GM20000 (cell line): ENCODE measurements around the gene HEPHL1.

Experiments
- DNase-seq: peaks from one replicate; pipeline ENCODE4 v3.0.0; 2012; ENCODE audit warnings: low spot score
- TF ChIP-seq, protein P1 (sequence below): IDR thresholded peaks from 2 replicates; pipeline ENCODE4 v1.5.1; 2012; ENCODE audit warnings: mild to moderate bottlenecking, control low read depth; ENCODE audit errors: extremely low read depth, missing control alignments

HEPHL1 gene

DNA sequence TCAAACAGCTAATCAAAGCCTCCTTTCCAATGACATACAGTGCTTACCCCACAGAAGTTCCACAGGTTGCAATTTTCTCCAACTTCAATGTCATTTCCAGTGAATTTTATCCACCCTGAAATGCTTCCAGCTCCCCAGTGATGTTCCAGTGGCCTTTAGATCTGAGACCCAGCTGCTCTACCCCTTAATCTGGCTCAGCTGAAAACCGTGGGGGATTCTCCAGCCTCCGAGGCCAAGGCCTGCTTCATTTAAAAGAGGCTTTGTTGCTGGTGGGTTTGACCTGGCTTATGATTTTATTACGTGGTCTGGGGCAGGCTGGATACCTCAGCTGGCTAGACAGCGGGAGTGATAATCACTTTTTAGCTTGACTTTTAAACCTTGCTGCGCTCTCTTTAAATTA, 10.9 kb downstream of the HEPHL1 start:
- DNase-seq = no peak

DNA sequence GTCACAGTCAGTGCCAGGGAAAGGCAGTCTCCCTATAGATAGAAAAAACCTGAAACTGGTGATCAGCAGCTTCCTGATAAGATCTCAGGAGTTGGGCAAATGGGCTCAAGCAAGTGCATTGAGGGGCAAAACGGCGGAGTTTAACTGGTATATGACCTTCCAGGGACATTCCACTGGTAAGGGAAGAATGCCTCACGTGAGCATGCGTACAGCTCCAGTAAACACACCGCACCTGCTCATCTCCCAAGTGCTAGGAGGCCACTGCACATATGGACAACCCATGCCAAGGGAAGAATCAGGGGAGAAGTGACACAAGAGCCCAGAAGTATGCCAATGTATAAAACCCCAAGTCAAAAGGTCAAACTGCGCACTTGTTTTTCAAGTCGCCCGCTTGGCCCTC, 11.6 kb downstream of the HEPHL1 start:
- TF ChIP-seq, protein P1, sequence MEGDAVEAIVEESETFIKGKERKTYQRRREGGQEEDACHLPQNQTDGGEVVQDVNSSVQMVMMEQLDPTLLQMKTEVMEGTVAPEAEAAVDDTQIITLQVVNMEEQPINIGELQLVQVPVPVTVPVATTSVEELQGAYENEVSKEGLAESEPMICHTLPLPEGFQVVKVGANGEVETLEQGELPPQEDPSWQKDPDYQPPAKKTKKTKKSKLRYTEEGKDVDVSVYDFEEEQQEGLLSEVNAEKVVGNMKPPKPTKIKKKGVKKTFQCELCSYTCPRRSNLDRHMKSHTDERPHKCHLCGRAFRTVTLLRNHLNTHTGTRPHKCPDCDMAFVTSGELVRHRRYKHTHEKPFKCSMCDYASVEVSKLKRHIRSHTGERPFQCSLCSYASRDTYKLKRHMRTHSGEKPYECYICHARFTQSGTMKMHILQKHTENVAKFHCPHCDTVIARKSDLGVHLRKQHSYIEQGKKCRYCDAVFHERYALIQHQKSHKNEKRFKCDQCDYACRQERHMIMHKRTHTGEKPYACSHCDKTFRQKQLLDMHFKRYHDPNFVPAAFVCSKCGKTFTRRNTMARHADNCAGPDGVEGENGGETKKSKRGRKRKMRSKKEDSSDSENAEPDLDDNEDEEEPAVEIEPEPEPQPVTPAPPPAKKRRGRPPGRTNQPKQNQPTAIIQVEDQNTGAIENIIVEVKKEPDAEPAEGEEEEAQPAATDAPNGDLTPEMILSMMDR = no peak
- no peak for DNase-seq

More for the DNA sequence above, 10.9 kb downstream of the HEPHL1 start:
- TF ChIP-seq, protein P1 = no peak

DNA sequence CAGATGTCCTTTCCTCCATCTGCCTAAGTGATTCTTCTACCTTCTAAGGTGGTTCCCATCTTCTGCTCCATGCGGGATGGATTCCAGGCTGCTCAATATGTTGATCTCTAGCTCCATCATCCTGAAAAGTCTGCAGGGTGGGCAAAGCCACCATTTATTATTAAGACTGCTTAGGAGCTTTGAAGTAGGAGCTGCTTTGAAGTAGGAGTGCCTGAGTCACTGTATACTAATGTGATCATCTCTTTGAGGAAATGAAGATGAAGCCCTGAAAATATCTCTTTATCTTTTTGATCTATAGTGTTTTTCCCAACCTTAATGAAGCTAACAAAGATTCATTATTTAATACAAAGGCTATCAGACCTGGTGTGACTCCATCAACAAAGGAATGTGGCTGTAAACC, 13.1 kb downstream of the HEPHL1 start:
- TF ChIP-seq, protein P1 = no peak
- DNase-seq = no peak

DNA sequence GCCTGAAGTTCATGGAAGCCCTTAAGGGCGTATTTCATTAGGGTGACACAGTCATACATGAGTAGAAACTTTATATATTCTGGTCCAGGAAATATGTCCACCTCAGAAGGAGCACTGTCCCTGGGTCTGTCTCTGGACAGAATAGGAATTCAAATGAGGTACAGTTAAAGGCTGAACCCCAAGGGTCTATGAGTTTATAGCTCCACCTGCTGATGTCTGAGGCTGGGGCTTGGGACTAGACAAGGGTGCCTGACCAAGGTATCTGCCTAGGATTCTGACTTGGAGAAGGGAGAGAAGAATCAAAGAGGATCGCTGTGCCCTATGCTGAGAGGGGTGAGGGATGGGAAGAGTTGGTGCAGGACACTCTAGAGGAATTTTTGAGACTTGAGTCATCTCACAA, 14.9 kb downstream of the HEPHL1 start:
- TF ChIP-seq, protein P1 = no peak
- DNase-seq = no peak

DNA sequence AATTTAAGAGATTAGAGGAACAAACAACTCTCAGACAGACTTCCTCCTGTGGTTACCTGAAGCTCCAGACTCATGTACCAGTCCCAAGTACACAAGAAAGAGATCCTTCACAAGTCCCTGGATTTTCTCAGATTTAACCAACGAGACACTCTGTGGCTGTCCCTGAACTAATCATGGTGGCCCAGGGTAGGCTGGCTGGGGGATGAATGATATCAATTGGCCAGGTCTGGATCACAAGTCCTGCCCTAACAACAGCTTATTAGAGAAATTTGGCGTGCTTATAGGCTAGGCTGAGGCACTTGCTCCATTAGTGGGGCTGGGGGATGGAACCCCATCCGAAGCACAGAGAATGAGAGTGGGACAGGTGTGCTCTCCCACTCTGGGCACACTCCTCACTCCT, 22.1 kb downstream of the HEPHL1 start:
- TF ChIP-seq, protein P1 = no peak
- no peak for DNase-seq

DNA sequence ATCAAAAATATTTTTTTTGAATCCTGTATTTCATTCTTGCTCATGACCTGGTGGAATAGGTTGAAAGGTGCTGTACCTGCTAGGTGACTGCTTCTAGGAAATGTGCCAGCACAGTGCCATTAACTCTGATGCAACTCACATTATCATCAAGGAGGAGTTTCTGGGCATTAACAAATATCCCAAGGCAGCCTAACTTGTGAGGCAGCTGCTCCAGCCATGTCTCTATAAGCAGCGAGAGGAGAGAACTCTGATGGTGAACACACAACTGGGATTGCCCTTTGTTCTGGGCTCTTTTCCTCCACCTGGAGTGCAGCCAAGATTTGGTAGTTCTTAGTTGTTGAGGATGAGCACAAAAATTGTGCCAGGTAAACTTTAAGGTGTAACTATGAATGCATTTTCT, 25.6 kb downstream of the HEPHL1 start:
- DNase-seq = no peak
- TF ChIP-seq, protein P1 = no peak

DNA sequence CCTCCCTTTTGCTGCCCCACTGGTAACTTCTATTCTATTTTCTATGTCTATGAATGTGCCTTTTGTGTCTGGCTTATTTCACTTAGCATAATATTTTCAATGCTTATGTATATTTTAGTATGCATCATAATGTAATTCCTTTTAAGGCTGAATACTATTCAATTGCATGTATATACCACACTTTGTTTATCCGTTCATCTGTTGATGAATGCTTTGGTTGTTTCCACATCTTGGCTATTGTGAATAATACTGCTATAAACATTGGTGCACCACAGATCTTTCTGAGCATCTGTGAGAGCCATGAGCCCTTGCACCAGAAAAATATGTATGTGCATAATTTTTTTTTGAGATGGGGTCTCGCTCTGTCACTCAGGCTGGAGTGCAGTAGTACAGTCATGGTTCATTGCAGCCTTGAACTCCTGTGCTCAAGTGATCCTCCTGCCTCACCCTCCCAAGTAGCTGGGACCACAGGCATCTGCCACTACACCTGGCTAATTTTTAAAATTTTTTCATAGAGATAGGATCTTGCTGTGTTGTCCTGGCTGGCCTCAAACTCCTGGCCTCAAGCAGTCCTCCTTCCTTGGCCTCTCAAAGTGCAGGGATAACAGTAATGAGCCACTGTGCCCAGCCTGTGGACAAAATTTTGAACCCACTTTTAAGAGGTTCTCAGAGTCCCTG, 27.0 kb downstream of the HEPHL1 start:
- no peak for DNase-seq
- TF ChIP-seq, protein P1 = no peak
